Endothelial cell of umbilical vein (primary cell): ENCODE results near the gene OR2M3. TPM values are rescaled to one million over a fixed set of nuclear protein-coding genes. Genes with fewer than 3 reads are reported as not detected.

Experiments used
- BruUV-seq: library from RNA; stranded (reverse); fragments of 400-500 nt; replicated peaks from 2 replicates; lab custom pipeline; 2021; lab: Mats Ljungman, UMichigan
- CTCF ChIA-PET: fragments of 300-600, 350-600 bp; sonication (Branson Sonifier 250); formaldehyde crosslinking; loops from one replicate; lab custom pipeline; 2021; ENCODE audit warnings: antibody characterized with exemption, inconsistent platforms; lab: Charles Lee
- POLR2A ChIA-PET: fragments of 300-600, 350-600 bp; sonication (Branson Sonifier 250); formaldehyde crosslinking; loops from one replicate; lab custom pipeline; 2021; ENCODE audit warnings: antibody characterized with exemption, inconsistent platforms; lab: Charles Lee
- DNase-seq: peaks from one replicate; pipeline ENCODE4 v3.0.0-alpha.2; 2011; ENCODE audit warnings: low read depth, low spot score
- FAIRE-seq: peaks from 2 replicates; lab custom pipeline; 2011; peaks lifted over from hg19 to GRCh38; lab: Jason Lieb, UNC
- H2AFZ ChIP-seq: 2 replicates; pipeline ENCODE4 v1.6.0; 2012; ENCODE audit warnings: low read depth, low read length, control low read depth, inconsistent platforms
- H3K27ac ChIP-seq: 2 replicates; pipeline ENCODE4 v1.5.1; 2011; ENCODE audit warnings: low read depth, mild to moderate bottlenecking, control low read depth, low read length, moderate library complexity; ENCODE audit not compliant: insufficient read depth
- H3K27me3 ChIP-seq, 2 experiments: 2 replicates each; pipeline versions ENCODE4 v1.6.0 to v1.6.1; 2011; ENCODE audit warnings: low read length in 2 of 2, mixed read lengths in 1 of 2; ENCODE audit not compliant: control insufficient read depth in 2 of 2, insufficient read depth in 2 of 2
- H3K36me3 ChIP-seq, 2 experiments: 2 replicates in 1 of 2; 3 replicates in 1 of 2; pipeline ENCODE4 v1.5.1; 2011; ENCODE audit warnings: low read length in 2 of 2, mild to moderate bottlenecking in 1 of 2, moderate library complexity in 1 of 2; ENCODE audit not compliant: control insufficient read depth in 2 of 2, insufficient read depth in 2 of 2; ENCODE audit errors: extremely low read depth in 1 of 2
- H3K4me1 ChIP-seq: 3 replicates; pipeline ENCODE4 v1.5.1; 2011; ENCODE audit warnings: mild to moderate bottlenecking, low read length; ENCODE audit not compliant: control insufficient read depth, insufficient read depth; ENCODE audit errors: extremely low read depth
- H3K4me2 ChIP-seq: 2 replicates; pipeline ENCODE4 v1.6.1; 2011; ENCODE audit warnings: low read length, control low read depth, mixed read lengths; ENCODE audit not compliant: insufficient read depth
- H3K4me3 ChIP-seq, 3 experiments: fragments of 200-600 bp in 1 of 3; sonication (generic), shearing (Covaris generic) in 1 of 3; replicated peaks in 1 of 3; 2 replicates each; pipeline ENCODE4 v1.5.1; 2011 to 2016; ENCODE audit warnings: control low read depth in 3 of 3, low read length in 3 of 3, mild to moderate bottlenecking in 2 of 3, inconsistent platforms in 1 of 3, low read depth in 1 of 3, moderate library complexity in 1 of 3; ENCODE audit not compliant: insufficient read depth in 1 of 3
- H3K79me2 ChIP-seq: 2 replicates; pipeline ENCODE4 v1.6.0; 2012; ENCODE audit warnings: low read length, inconsistent platforms; ENCODE audit not compliant: control insufficient read depth, insufficient read depth
- H3K9ac ChIP-seq: replicated peaks from 2 replicates; pipeline ENCODE3; 2011; ENCODE audit warnings: low read length, control low read depth; ENCODE audit not compliant: insufficient read depth; ENCODE audit errors: extremely low read depth
- H3K9me1 ChIP-seq: replicated peaks from 3 replicates; pipeline ENCODE4 v1.6.0; 2011; ENCODE audit warnings: mild to moderate bottlenecking, low read length; ENCODE audit not compliant: control insufficient read depth, insufficient read depth; ENCODE audit errors: extremely low read depth
- H3K9me3 ChIP-seq: replicated peaks from 2 replicates; pipeline ENCODE4 v1.5.1; 2012; ENCODE audit warnings: low read length, inconsistent platforms; ENCODE audit not compliant: control insufficient read depth, insufficient read depth
- H4K20me1 ChIP-seq: replicated peaks from 2 replicates; pipeline ENCODE3; 2011; ENCODE audit warnings: mild to moderate bottlenecking, low read length; ENCODE audit not compliant: control insufficient read depth, insufficient read depth; ENCODE audit errors: extremely low read depth
- EZH2 ChIP-seq: IDR thresholded peaks from 2 replicates; pipeline ENCODE4 v1.6.1; 2012; ENCODE audit warnings: borderline replicate concordance, low read depth, mild to moderate bottlenecking, moderate library complexity, low read length, inconsistent platforms; ENCODE audit not compliant: severe bottlenecking
- FOS ChIP-seq: IDR thresholded peaks from 2 replicates; pipeline ENCODE4 v1.6.1; 2011; ENCODE audit warnings: mild to moderate bottlenecking, low read length, moderate library complexity, borderline replicate concordance; ENCODE audit not compliant: insufficient read depth
- GATA2 ChIP-seq: IDR thresholded peaks from 2 replicates; pipeline ENCODE4 v1.7.0; 2011; ENCODE audit warnings: low read depth, mild to moderate bottlenecking, moderate library complexity, mixed read lengths, low read length; ENCODE audit not compliant: insufficient read length, insufficient read depth
- JUN ChIP-seq: IDR thresholded peaks from 2 replicates; pipeline ENCODE4 v1.6.1; 2011; ENCODE audit warnings: borderline replicate concordance, low read depth; ENCODE audit not compliant: insufficient read length, insufficient read depth
- MAX ChIP-seq: IDR thresholded peaks from 2 replicates; pipeline ENCODE4 v1.6.1; 2011; ENCODE audit not compliant: insufficient read depth, insufficient read length
- MYC ChIP-seq: IDR thresholded peaks from one replicate; pipeline ENCODE4 v1.6.1; 2011; ENCODE audit warnings: mild to moderate bottlenecking, low read depth, low read length
- POLR2A ChIP-seq: IDR thresholded peaks from 2 replicates; pipeline ENCODE4 v1.6.1; 2012; ENCODE audit warnings: low read depth, mild to moderate bottlenecking, control low read depth, low read length
- POLR2AphosphoS5 ChIP-seq: IDR thresholded peaks from 2 replicates; pipeline ENCODE4 v1.6.1; 2012; ENCODE audit warnings: low read depth, mild to moderate bottlenecking, control low read depth, low read length, moderate library complexity; ENCODE audit not compliant: insufficient read depth
- dilution Hi-C: fragments of 300-500 bp; cut with MboI; formaldehyde crosslinking; loops from one replicate; pipeline ENCODE4 v1.15.0; 2019; ENCODE audit warnings: low sequenced_read_pairs; ENCODE audit not compliant: extremely low pct_ligation_motif_present
- intact Hi-C: fragments of 100-400 bp; cut with micrococcal nuclease; formaldehyde crosslinking; loops from one replicate; pipeline ENCODE4 v1.10.0; 2022
- polyA plus RNA-seq, 4 experiments: library from polyadenylated mRNA; depleted of rRNA in 3 of 4; stranded (reverse) in 3 of 4; unstranded in 1 of 4; fragments of >200 nt; gene quantifications; 2 replicates each; pipeline versions ENCODE4 v1.2.1 to v1.2.3, GENCODE V29; 2011 to 2012; ENCODE audit warnings: missing spikeins in 1 of 4
- total RNA-seq: library from RNA; stranded (reverse); gene quantifications from 2 replicates; pipeline ENCODE4 v1.2.3, GENCODE V29; 2021
- TF ChIP-seq, protein P1 (sequence below), 2 donors: IDR thresholded peaks; 1 replicate in 1 of 2; 2 replicates in 1 of 2; pipeline ENCODE4 v1.5.1; 2011; ENCODE audit warnings: low read length in 2 of 2, mild to moderate bottlenecking in 2 of 2, moderate library complexity in 2 of 2, control low read depth in 1 of 2, inconsistent platforms in 1 of 2, low read depth in 1 of 2; ENCODE audit not compliant: insufficient read depth in 1 of 2; ENCODE audit errors: extremely low read depth in 1 of 2

Gene OR2M3
- total and polyA plus RNA-seq, 2 donors (not counting 3 experiments of a cell fraction or from before 2014, with no cell fraction given): not detected

- POLR2A ChIA-PET: no interaction called here
- BruUV-seq: no TSS peak
- Histone ChIP-seq H3K79me2 (no peaks in the 10 kb centered on the region), H3K9me1 (no peaks in the 10 kb centered on the region), H3K4me3 (no peak overlapping the region), H3K9ac (no peak overlapping the region), H2AFZ (no peak overlapping the region), H4K20me1 (no peaks in the 10 kb centered on the region), H3K4me2 (no peak overlapping the region), H3K36me3 (no peaks in the 10 kb centered on the region), H3K27ac (no peak overlapping the region), H3K27me3 (no peaks in the 10 kb centered on the region), H3K9me3 (peaks cover 8% of the 10 kb centered on the region), H3K4me1 (no peaks in the 10 kb centered on the region)
- TF ChIP-seq POLR2A (no peak), MYC (no peak), POLR2AphosphoS5 (no peak), MAX (no peak), JUN (no peak), GATA2 (no peak), FOS (no peak), EZH2 (no peak)
- TF ChIP-seq, protein P1, sequence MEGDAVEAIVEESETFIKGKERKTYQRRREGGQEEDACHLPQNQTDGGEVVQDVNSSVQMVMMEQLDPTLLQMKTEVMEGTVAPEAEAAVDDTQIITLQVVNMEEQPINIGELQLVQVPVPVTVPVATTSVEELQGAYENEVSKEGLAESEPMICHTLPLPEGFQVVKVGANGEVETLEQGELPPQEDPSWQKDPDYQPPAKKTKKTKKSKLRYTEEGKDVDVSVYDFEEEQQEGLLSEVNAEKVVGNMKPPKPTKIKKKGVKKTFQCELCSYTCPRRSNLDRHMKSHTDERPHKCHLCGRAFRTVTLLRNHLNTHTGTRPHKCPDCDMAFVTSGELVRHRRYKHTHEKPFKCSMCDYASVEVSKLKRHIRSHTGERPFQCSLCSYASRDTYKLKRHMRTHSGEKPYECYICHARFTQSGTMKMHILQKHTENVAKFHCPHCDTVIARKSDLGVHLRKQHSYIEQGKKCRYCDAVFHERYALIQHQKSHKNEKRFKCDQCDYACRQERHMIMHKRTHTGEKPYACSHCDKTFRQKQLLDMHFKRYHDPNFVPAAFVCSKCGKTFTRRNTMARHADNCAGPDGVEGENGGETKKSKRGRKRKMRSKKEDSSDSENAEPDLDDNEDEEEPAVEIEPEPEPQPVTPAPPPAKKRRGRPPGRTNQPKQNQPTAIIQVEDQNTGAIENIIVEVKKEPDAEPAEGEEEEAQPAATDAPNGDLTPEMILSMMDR (IDR thresholded peaks at IDR 0.05; ENCODE audit: extremely low read depth in 1 of 2, insufficient read depth in 1 of 2, low read depth in 1 of 2, low read length in 2 of 2): no peak
- no peak for DNase-seq
- FAIRE-seq: no peak
- intact Hi-C loops: no loop called here
- CTCF ChIA-PET: no interaction called here
- dilution Hi-C loops: no loop called here
Measured at GRCh38 chr1:248215880-248216279, 18.8 kb downstream of the OR2M3 start.
